ENCODE measurements around the gene CHMP4B.

CHMP4B gene

GRCh38 chr20:33851842-33852466, 40.8 kb downstream of the CHMP4B start:
- no peak for TF ChIP-seq CTCF (IDR thresholded peaks at IDR 0.05)
- Histone ChIP-seq H3K27ac (no peak overlapping the region), H3K4me3 (no peak overlapping the region)
- DNase-seq (ENCODE audit: low spot score) = no peak

GRCh38 chr20:33852626-33853506, 41.7 kb downstream of the CHMP4B start:
- no peak overlapping the region for H3K27ac ChIP-seq
- H3K4me3 ChIP-seq = no peak overlapping the region
- no peak for TF ChIP-seq CTCF (IDR thresholded peaks at IDR 0.05)
- no peak for DNase-seq (ENCODE audit: low spot score)

GRCh38 chr20:33853507-33853813, 42.3 kb downstream of the CHMP4B start:
- Histone ChIP-seq H3K4me3 (no peak overlapping the region), H3K27ac (no peak overlapping the region)
- no peak for DNase-seq (ENCODE audit: low spot score)
- no peak for TF ChIP-seq CTCF (IDR thresholded peaks at IDR 0.05)

GRCh38 chr20:33857722-33858563, 46.8 kb downstream of the CHMP4B start:
- TF ChIP-seq CTCF (IDR thresholded peaks at IDR 0.05) = no peak
- no peak overlapping the region for H3K27ac ChIP-seq
- no peak for DNase-seq (ENCODE audit: low spot score)
- no peak overlapping the region for H3K4me3 ChIP-seq

- H3K27ac ChIP-seq = no peak overlapping the region
- no peak for DNase-seq (ENCODE audit: low spot score)
- H3K4me3 ChIP-seq = no peak overlapping the region
- no peak for TF ChIP-seq CTCF (IDR thresholded peaks at IDR 0.05)
These were observed 47.5 kb downstream of the CHMP4B start for GRCh38 chr20:33858666-33859065.

GRCh38 chr20:33859157-33859695, 48.1 kb downstream of the CHMP4B start:
- no peak for TF ChIP-seq CTCF (IDR thresholded peaks at IDR 0.05)
- no peak for DNase-seq (ENCODE audit: low spot score)
- Histone ChIP-seq H3K4me3 (no peak overlapping the region), H3K27ac (peak overlapping the region in 1 of 2 donors; percentile 16)
